ENCODE data around the gene CHD9.
"Not testable (repeated sequence)": the region's sequence is repeated elsewhere in the genome, so short reads cannot be mapped to it uniquely, and the experiment has no call there.

Gene CHD9

GRCh38 chr16:53075461-53075860 lies 20.7 kb downstream of the CHD9 start:
- not testable (repeated sequence) for DNase-seq (ENCODE audit: low read depth in 2 of 2)

DNA sequence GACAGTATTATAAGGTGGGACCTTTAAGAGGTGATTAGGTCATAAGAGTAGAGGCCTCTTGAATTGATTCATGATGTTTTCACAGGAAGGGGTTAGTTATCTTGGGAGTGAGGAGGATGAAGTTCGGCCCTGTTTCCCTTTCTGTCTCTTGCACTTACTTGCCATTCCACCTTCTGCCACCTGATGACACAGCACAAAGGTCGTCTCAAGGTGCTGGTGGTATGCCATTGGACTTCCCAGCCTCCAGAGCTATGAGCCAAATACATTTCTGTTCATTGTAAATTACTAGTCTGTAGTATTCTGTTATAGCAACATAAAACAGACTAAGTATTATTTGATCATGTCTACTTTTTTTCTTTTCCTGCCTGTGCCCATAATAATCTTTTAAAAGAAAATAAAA lies 23.5 kb downstream of the CHD9 start:
- DNase-seq (ENCODE audit: low read depth in 2 of 2): no peak

DNA sequence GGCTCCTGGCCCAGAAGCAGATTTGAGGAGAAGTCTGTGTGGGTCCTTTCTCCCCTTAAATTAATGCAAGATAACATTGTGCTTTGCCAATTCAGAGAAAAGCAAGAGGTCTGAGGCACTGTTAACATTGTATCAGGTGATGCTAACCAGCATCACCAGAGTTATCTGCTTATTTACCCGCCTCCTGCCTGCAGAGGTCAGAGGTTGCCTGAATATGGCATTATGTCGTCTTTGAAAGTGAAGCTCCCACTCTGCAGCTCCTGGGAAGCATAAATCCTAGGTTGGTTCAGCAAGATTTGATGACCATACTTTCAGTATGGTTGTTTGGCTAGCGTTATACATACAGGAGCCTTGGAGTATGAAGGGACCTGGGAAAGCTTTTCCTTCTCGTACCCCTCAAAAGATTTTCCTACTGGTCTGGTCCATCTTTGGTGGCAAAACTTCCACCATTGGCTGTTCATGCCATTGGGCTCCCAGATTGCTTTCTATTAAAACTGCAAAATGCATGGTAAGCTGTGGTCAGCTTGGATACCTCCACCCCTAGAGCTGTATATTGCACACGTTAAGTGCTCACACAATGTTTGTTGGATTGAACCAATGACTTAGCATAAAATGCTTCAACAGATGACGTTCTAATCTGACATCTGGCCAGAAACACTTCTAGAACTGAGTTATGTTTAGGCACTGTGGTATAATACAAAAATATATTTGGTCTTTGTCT lies 24.1 kb downstream of the CHD9 start:
- no peak for DNase-seq (ENCODE audit: low read depth in 2 of 2)

- no peak for DNase-seq (ENCODE audit: low read depth in 2 of 2)
Measured at GRCh38 chr16:53080345-53081031, 25.7 kb downstream of the CHD9 start.

DNA sequence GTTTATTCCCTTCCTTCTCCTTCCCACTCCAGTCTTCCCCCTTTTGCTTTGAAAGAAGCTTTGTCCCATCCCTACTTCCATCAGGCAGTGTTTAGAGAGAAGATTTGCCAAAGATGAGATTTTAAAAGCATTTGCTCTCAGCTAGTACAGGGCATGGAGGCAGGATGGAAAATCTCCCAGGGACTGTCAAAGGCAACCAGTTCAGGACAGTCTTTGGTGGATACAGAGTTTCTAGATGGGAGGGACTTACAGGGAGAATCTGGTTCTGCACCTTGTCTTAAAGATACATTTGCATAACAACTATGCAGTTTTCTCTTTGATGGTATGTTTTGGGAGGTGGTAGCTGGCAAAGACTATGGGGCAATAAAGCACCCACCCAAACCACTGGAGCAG lies 26.2 kb downstream of the CHD9 start:
- no peak for DNase-seq (ENCODE audit: low read depth in 2 of 2)

- no peak for DNase-seq (ENCODE audit: low read depth in 2 of 2)
Measured at GRCh38 chr16:53081686-53082407, 27.1 kb downstream of the CHD9 start.

DNA sequence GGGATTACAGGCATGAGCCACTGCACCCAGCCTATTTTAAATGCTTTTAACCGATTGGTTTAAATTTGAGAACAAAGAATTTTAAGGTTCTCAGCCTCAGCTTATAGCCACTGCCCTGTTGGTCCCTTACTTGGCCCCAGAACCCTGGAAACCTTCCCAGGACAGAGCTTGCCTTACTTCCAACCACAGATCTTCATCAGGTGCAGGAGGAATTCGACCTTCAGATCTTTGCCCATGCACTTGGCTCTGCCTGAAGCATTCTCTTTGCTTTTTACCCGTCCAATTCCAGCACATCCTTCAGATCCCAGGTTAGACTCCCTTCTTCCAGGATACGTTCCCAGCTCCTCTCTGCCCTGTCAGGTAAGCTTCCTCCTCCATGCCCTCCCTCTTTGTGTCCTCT lies 27.7 kb downstream of the CHD9 start:
- DNase-seq (ENCODE audit: low read depth in 2 of 2): no peak

- DNase-seq (ENCODE audit: low read depth in 2 of 2): no peak
Measured at GRCh38 chr16:53083119-53083518, 28.3 kb downstream of the CHD9 start.

DNA sequence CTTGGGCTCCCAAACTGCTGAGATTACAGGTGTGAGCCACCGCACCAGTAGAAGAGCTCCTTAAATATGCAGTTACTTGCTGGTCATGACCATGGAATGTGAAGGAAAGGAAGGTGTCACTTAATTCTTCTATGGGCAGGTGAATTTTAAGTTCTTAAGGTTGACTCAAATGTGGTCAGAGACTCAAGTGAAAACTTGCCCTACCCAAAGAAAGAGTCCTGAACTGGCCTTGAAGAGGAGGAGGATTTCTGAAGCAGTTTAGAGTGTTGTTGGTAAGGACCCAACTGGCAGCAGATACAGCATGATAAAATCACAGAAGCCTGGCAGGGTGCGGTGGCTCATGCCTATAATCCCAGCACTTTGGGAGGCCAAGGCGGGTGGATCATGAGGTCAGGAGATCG lies 29.4 kb downstream of the CHD9 start:
- DNase-seq (ENCODE audit: low read depth in 2 of 2): no peak

DNA sequence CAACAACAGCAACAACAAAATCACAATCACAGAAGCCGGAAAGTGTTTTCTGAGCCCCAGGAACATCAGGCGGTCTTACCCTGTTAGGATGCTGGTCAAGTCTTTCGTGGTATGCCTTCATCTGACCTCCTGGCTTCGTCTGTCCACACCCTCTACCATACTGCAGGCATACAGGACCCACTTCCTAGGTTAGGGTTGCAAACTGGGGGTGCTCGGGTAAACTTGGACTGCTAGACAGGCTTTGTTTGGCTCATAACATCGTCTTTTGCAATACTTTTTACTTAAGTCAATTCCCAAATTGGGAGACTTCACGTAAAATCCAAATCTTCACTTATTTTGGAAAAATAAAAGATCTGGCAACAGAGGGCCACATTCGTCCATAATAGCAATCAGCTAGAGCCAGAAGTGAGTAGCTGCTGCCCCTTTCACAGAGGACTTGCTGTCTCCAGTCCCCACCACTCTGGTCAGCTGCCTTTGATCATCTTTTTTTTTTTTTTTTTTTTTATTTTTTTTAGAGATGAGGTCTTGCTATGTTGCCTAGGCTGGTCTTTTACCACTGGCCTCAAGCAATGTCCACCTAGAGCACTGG lies 30.0 kb downstream of the CHD9 start:
- no peak for DNase-seq (ENCODE audit: low read depth in 2 of 2)

- no peak for DNase-seq (ENCODE audit: low read depth in 2 of 2)
Measured at GRCh38 chr16:53085369-53085843, 30.6 kb downstream of the CHD9 start.

- no peak for DNase-seq (ENCODE audit: low read depth in 2 of 2)
Measured at GRCh38 chr16:53085931-53086421, 31.2 kb downstream of the CHD9 start.

DNA sequence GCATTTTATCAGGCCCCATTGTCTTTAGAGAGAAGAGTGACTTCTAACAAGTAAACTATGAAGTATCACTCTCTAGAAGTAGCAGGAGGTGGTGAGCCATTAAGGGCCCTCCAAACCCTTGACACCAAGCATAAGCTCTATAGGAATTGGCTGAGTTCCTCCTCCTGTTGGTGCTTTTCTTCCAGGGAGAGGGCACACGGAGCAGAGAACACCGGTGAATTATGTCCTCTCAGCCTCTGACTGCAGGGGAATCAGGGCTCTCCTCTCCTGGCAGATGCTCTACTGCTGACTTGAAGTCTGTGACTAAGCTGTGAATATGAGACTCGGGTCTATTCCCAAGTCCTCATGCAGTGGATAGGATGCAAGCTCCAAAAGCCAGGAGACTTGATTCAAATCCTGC lies 32.3 kb downstream of the CHD9 start:
- no peak for DNase-seq (ENCODE audit: low read depth in 2 of 2)

GRCh38 chr16:53089434-53090285 lies 34.9 kb downstream of the CHD9 start:
- DNase-seq (ENCODE audit: low read depth in 2 of 2): no peak

DNA sequence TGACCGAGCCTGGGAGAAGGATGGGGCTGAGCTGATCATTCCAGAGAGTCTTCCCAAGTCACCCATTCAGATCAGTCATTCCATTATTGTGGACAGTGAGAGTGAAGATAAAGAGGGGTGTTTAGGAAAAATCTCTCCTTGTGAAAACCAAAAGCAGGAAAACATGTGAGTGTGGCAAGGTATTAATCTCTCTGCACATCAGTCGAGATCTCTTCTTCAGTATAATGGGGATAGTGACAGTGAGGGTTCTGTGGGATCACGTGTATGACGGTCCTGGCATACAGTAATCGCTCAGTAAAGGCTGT lies 35.4 kb downstream of the CHD9 start:
- no peak for DNase-seq (ENCODE audit: low read depth in 2 of 2)

DNA sequence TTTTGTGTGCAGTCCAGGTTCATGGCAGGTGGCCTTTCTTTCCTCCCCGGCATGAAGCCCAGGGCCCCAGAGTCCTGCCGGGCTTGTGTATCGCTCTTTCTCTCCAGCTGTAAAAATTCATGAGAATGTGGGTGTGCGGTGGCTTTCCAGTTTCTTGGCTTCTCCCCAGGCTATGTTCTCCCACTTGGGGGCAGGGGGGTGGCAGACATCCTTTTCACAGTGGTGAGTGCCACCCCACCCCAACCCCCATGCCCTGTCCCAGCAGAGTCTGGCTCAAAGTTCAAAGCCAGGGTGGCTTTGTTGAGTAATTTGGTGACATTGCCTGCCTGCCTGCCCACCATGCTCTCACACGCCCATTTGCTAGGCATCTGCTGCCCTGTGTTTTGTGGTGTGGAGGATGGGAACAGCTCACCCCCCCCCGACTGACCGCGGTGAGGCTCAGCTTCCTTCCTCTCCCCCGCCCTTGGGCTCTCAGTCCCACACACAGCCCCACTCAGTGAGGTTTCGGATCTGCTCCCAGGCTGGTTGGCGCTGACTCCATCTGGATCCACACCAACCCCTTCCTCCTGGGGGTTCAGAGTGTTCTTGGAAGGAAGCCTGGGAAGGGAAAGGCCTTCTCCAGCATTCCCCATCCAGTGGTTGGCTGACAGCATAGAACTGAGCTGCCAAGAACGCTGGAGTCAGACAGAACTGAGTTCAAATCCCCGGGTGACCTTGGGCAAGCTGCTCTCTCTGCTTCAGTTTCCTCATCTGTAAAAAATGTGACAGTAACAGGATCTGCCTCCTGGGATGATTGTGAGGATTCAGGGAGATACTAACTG lies 36.0 kb downstream of the CHD9 start:
- DNase-seq (ENCODE audit: low read depth in 2 of 2): no peak

GRCh38 chr16:53091466-53092211 lies 36.8 kb downstream of the CHD9 start:
- DNase-seq (ENCODE audit: low read depth in 2 of 2): no peak

GRCh38 chr16:53092284-53092683 lies 37.5 kb downstream of the CHD9 start:
- DNase-seq (ENCODE audit: low read depth in 2 of 2): no peak

DNA sequence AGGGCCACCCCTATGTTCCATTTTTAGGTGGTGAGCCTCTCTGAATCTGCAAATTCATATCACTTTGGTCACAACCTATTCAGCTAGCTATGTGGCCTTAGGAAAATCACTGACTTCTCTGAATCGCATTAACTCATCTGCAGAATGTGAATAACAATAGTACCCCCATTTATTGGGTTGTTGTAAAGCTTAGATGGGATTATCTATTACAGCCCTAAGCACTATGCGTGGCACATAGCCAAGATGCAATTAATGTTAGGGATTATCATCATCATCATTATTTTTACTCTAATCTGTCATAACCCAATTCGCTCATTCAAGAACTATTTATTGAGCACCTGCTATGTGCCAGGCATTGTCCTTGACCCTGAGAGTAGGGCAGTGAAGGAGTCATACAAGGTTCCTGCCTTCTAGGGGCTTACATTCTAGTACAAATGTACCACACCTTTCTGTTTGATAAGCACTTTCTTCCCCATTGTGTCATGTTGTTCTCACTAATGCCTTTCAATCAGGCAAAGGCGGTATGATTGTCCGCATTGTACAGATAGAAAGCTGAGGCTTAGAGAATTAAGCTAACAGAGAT lies 38.5 kb downstream of the CHD9 start:
- DNase-seq (ENCODE audit: low read depth in 2 of 2): no peak

Data from stimulated activated CD4-positive, alpha-beta T cell treated with anti-CD3 and anti-CD28 coated beads, Interleukin-4, amount 100 ng/mL, for 48 hours (primary cell).